ENCODE measurements around the gene SPOCD1.

DNA sequence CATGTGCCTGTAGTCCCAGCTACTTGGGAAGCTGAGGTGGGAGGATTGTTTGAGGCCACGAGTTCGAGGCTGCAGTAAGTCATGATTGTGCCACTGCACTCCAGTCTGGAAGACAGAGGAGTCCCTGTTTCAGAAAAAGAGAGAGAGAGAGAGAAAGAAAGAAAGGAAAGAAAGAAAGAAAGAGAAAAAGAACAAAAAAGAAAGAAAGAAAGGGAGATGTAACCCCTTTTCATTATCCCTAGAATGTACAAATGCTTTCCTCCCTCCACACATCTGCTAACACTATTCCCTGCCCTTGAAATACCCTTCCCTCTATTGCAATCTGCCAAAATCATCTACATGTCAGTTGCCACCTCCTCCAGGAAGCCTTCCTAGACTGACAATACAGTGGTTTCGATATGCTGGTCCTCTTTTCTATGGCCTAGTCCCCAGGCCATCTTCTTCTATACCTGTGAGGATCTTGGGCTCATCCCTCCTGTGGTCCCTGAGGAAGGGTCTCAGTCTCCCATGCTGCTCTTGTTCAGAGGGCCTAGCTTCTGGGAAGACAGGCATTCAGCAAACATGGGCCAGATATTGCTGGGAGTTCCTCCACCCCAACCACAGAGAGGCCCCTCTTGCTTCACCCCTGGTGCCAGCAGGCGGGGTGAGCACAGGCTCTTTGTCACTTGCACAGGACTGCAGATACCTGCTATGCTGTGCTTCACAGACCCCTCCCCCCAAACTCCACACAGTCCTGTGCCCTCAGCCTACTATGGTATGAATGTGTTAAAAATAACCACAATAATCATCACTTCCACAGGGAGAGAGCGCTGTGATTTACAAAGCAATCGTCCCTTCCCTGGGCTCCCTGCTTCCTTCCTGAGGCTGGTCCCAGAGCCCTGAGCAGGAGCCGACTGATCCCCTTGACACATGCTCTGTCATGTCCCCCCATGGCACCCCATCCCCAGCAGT is 65.8 kb downstream of the SPOCD1 start:
- TF ChIP-seq, protein P1, sequence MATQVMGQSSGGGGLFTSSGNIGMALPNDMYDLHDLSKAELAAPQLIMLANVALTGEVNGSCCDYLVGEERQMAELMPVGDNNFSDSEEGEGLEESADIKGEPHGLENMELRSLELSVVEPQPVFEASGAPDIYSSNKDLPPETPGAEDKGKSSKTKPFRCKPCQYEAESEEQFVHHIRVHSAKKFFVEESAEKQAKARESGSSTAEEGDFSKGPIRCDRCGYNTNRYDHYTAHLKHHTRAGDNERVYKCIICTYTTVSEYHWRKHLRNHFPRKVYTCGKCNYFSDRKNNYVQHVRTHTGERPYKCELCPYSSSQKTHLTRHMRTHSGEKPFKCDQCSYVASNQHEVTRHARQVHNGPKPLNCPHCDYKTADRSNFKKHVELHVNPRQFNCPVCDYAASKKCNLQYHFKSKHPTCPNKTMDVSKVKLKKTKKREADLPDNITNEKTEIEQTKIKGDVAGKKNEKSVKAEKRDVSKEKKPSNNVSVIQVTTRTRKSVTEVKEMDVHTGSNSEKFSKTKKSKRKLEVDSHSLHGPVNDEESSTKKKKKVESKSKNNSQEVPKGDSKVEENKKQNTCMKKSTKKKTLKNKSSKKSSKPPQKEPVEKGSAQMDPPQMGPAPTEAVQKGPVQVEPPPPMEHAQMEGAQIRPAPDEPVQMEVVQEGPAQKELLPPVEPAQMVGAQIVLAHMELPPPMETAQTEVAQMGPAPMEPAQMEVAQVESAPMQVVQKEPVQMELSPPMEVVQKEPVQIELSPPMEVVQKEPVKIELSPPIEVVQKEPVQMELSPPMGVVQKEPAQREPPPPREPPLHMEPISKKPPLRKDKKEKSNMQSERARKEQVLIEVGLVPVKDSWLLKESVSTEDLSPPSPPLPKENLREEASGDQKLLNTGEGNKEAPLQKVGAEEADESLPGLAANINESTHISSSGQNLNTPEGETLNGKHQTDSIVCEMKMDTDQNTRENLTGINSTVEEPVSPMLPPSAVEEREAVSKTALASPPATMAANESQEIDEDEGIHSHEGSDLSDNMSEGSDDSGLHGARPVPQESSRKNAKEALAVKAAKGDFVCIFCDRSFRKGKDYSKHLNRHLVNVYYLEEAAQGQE (IDR thresholded peaks at IDR 0.05; ENCODE audit: insufficient read depth in 1 of 2, low read depth in 2 of 2, low read length in 1 of 2): no peak
- TF ChIP-seq, protein P2, sequence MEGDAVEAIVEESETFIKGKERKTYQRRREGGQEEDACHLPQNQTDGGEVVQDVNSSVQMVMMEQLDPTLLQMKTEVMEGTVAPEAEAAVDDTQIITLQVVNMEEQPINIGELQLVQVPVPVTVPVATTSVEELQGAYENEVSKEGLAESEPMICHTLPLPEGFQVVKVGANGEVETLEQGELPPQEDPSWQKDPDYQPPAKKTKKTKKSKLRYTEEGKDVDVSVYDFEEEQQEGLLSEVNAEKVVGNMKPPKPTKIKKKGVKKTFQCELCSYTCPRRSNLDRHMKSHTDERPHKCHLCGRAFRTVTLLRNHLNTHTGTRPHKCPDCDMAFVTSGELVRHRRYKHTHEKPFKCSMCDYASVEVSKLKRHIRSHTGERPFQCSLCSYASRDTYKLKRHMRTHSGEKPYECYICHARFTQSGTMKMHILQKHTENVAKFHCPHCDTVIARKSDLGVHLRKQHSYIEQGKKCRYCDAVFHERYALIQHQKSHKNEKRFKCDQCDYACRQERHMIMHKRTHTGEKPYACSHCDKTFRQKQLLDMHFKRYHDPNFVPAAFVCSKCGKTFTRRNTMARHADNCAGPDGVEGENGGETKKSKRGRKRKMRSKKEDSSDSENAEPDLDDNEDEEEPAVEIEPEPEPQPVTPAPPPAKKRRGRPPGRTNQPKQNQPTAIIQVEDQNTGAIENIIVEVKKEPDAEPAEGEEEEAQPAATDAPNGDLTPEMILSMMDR (IDR thresholded peaks at IDR 0.05): no peak
- TF ChIP-seq POLR2AphosphoS5 (IDR thresholded peaks at IDR 0.05; ENCODE audit: low read depth, low read length): no peak

Data from Panc1 (cell line).